ENCODE data around the gene LAMB1.

- no peak for TF ChIP-seq CTCF (IDR thresholded peaks at IDR 0.05)
- no peak for TF ChIP-seq POLR2A (IDR thresholded peaks at IDR 0.05)
These were observed 21.5 kb downstream of the LAMB1 start for GRCh38 chr7:107981466-107981865.

All from esophagus squamous epithelium (tissue), 4 donors.